Measurements from ENCODE around the gene MYBPC1.

- TF ChIP-seq, protein P1, sequence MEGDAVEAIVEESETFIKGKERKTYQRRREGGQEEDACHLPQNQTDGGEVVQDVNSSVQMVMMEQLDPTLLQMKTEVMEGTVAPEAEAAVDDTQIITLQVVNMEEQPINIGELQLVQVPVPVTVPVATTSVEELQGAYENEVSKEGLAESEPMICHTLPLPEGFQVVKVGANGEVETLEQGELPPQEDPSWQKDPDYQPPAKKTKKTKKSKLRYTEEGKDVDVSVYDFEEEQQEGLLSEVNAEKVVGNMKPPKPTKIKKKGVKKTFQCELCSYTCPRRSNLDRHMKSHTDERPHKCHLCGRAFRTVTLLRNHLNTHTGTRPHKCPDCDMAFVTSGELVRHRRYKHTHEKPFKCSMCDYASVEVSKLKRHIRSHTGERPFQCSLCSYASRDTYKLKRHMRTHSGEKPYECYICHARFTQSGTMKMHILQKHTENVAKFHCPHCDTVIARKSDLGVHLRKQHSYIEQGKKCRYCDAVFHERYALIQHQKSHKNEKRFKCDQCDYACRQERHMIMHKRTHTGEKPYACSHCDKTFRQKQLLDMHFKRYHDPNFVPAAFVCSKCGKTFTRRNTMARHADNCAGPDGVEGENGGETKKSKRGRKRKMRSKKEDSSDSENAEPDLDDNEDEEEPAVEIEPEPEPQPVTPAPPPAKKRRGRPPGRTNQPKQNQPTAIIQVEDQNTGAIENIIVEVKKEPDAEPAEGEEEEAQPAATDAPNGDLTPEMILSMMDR (conservative IDR thresholded peaks at IDR 0.05 in 1 of 2, IDR thresholded peaks at IDR 0.05 in 1 of 2; ENCODE audit: extremely low read depth in 1 of 2, insufficient read depth in 1 of 2, low read depth in 1 of 2, low read length in 2 of 2), result no peak
- no peak for TF ChIP-seq EZH2 (IDR thresholded peaks at IDR 0.05; ENCODE audit: borderline replicate concordance, low read length)
Observed at GRCh38 chr12:101710288-101710687, 115.5 kb downstream of the MYBPC1 start.
